Mesendoderm (in vitro differentiated cells): ENCODE results near the gene MOB2.

Source experiments
- DNase-seq: peaks from one replicate; pipeline ENCODE4 v3.0.0; 2013
- H2AK5ac ChIP-seq: 2 replicates; pipeline ENCODE4 v1.6.1; 2013; ENCODE audit warnings: low read length, inconsistent platforms
- H2BK120ac ChIP-seq: 2 replicates; pipeline ENCODE4 v1.6.1; 2013; ENCODE audit warnings: low read depth, mild to moderate bottlenecking, low read length, moderate library complexity, mixed read lengths
- H2BK15ac ChIP-seq: replicated peaks from 2 replicates; pipeline ENCODE4 v1.6.1; 2013; ENCODE audit warnings: low read depth, mild to moderate bottlenecking, moderate library complexity
- H2BK5ac ChIP-seq: 2 replicates; pipeline ENCODE4 v1.6.1; 2013; ENCODE audit warnings: low read length, inconsistent platforms
- H3K18ac ChIP-seq: 2 replicates; pipeline ENCODE4 v1.6.1; 2013; ENCODE audit warnings: mild to moderate bottlenecking, low read length, mixed read lengths
- H3K23ac ChIP-seq: one replicate; pipeline ENCODE4 v1.6.1; 2013; ENCODE audit warnings: low read length
- H3K27ac ChIP-seq: 2 replicates; pipeline ENCODE4 v1.5.1; 2013; ENCODE audit warnings: low read depth, mild to moderate bottlenecking, inconsistent platforms, low read length, moderate library complexity
- H3K27me3 ChIP-seq: 2 replicates; pipeline ENCODE4 v1.6.1; 2013; ENCODE audit warnings: low read length, control low read depth, mild to moderate bottlenecking, inconsistent platforms; ENCODE audit not compliant: insufficient read depth, poor library complexity
- H3K36me3 ChIP-seq: 2 replicates; pipeline ENCODE4 v1.6.1; 2013; ENCODE audit warnings: low read length, inconsistent platforms; ENCODE audit not compliant: control insufficient read depth, insufficient read depth
- H3K4ac ChIP-seq: one replicate; pipeline ENCODE4 v1.6.1; 2013; ENCODE audit warnings: low read depth, mild to moderate bottlenecking, low read length, moderate library complexity
- H3K4me1 ChIP-seq: 2 replicates; pipeline ENCODE4 v1.6.1; 2013; ENCODE audit warnings: low read depth, low read length, inconsistent platforms; ENCODE audit not compliant: control insufficient read depth
- H3K4me2 ChIP-seq: 2 replicates; pipeline ENCODE4 v1.6.1; 2013; ENCODE audit warnings: low read length
- H3K4me3 ChIP-seq: 2 replicates; pipeline ENCODE4 v1.5.1; 2013; ENCODE audit warnings: mild to moderate bottlenecking, low read length
- H3K56ac ChIP-seq: one replicate; pipeline ENCODE4 v1.6.1; 2013; ENCODE audit warnings: low read length
- H3K79me1 ChIP-seq: 2 replicates; pipeline ENCODE4 v1.6.1; 2013; ENCODE audit warnings: low read length, inconsistent platforms
- H3K79me2 ChIP-seq: 2 replicates; pipeline ENCODE4 v1.6.1; 2013; ENCODE audit warnings: mild to moderate bottlenecking, low read length; ENCODE audit not compliant: control insufficient read depth, insufficient read depth
- H3K9ac ChIP-seq: 2 replicates; pipeline ENCODE4 v1.6.1; 2013; ENCODE audit warnings: low read length, inconsistent platforms
- H4K5ac ChIP-seq: one replicate; pipeline ENCODE4 v1.6.1; 2013; ENCODE audit warnings: low read length
- H4K8ac ChIP-seq: one replicate; pipeline ENCODE4 v1.6.1; 2013; ENCODE audit warnings: low read depth, mild to moderate bottlenecking, control low read depth, low read length, moderate library complexity
- WGBS: extraction: QIAGEN DNeasy Blood & Tissue Kit; methylation state at CpG from one replicate; pipeline ENCODE4 v1.1.7; 2013; ENCODE audit warnings: low lambda C conversion rate, missing lambda C conversion rate; ENCODE audit not compliant: insufficient coverage; ENCODE audit errors: extremely low coverage; 5-methylcytosine and 5-hydroxymethylcytosine counted together

MOB2 gene

DNA sequence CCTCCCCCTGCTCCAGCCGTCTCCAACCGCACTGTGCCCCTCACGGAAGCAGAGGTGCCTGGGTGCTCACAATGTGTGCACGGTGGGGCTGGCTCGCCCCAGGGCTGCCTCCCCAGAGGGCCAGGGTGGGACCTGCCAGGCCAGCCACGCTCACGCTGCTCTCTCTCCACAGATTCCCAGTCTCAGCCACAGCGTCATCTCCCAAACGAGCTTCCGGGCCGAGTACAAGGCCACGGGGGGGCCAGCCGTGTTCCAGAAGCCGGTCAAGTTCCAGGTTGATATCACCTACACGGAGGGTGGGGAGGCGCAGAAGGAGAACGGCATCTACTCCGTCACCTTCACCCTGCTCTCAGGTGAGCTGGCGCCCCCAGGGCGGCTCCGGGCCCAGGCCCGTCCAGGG is 30.4 kb downstream of the MOB2 start:
- Histone ChIP-seq H2AK5ac (no peak overlapping the region), H3K4me3 (no peak overlapping the region), H3K79me1 (no peaks in the 10 kb centered on the region), H3K27ac (no peak overlapping the region), H3K56ac (no peak overlapping the region), H3K18ac (no peak overlapping the region), H3K4me2 (no peak overlapping the region), H3K27me3 (no peaks in the 10 kb centered on the region), H3K4ac (no peak overlapping the region), H2BK15ac (no peak overlapping the region), H3K4me1 (no peaks in the 10 kb centered on the region), H3K23ac (no peak overlapping the region), H3K36me3 (no peaks in the 10 kb centered on the region), H4K8ac (no peak overlapping the region), H2BK5ac (no peak overlapping the region), H3K9ac (no peak overlapping the region), H2BK120ac (no peak overlapping the region), H3K79me2 (no peaks in the 10 kb centered on the region), H4K5ac (no peak overlapping the region)
- WGBS: no CpG with 5 or more reads among the region's 22 CpGs
- DNase-seq: no peak

DNA sequence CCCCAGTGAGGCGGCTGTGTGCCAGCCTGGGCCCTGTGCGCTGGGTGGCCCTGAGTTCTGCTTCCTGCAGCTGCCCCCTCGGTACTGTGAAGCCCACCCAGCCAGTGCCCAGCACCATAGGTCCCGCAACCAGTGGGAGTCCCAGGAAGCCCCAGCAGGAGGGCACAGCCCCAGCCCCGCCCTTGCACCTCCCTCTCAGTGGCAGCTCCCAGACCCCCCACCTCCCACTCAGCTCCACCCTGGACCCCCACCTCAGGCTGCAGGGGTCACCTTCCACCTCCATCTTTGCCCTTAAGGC is 30.9 kb downstream of the MOB2 start:
- no peaks in the 10 kb centered on the region for H3K36me3 ChIP-seq
- no peak overlapping the region for H3K18ac ChIP-seq
- no peak overlapping the region for H3K4me3 ChIP-seq
- H3K23ac ChIP-seq: no peak overlapping the region
- no peak overlapping the region for H3K27ac ChIP-seq
- H3K79me1 ChIP-seq: no peaks in the 10 kb centered on the region
- no peaks in the 10 kb centered on the region for H3K27me3 ChIP-seq
- no peak overlapping the region for H3K4me2 ChIP-seq
- no CpG with 5 or more reads among the region's 5 CpGs for WGBS
- H4K8ac ChIP-seq: no peak overlapping the region
- no peak overlapping the region for H3K9ac ChIP-seq
- H4K5ac ChIP-seq: no peak overlapping the region
- H2BK120ac ChIP-seq: no peak overlapping the region
- DNase-seq: no peak
- no peak overlapping the region for H2BK5ac ChIP-seq
- H3K4ac ChIP-seq: no peak overlapping the region
- H2BK15ac ChIP-seq: no peak overlapping the region
- no peak overlapping the region for H3K56ac ChIP-seq
- no peaks in the 10 kb centered on the region for H3K4me1 ChIP-seq
- no peak overlapping the region for H2AK5ac ChIP-seq
- no peaks in the 10 kb centered on the region for H3K79me2 ChIP-seq

DNA sequence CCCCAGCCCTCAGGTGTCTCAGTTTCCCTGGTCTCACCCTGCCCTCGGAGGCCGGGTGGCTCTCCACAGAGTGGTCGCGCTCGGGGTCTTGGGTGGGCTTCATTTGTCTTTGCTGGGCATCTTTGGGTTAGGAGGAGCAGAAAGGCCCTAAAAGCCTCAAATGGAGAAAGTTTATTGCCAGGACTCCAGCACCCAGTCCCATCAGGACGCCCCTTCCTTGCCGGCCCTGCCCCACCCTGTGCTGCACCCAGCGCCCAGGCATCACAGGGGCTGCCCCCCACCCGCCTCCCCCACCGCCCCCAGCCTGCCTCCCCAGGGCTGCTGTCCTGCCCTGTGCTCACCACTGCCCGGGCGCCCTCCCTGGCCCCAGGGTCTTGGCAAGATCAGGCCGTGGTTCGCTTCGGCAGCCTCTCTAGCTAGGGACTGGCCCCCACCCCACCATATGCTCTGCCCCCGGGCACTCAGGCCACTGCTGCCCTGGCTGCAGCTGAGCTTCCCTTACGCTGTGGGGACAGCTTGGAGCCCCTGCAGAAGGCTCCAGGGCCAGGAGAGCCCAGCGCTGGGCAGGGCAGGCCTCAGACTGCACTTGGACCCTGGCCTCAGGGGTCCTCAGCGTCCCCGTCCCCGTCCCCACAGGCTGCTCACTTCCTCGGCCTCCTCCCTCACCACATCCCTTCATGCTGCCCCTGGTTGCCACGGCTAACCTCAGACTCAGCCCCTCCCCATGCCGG is 31.4 kb downstream of the MOB2 start:
- H3K4me1 ChIP-seq: no peaks in the 10 kb centered on the region
- H3K4ac ChIP-seq: no peak overlapping the region
- no peak overlapping the region for H3K18ac ChIP-seq
- H4K5ac ChIP-seq: no peak overlapping the region
- no peaks in the 10 kb centered on the region for H3K79me2 ChIP-seq
- no peaks in the 10 kb centered on the region for H3K27me3 ChIP-seq
- H3K9ac ChIP-seq: no peak overlapping the region
- no peak overlapping the region for H2BK5ac ChIP-seq
- WGBS: no CpG with 5 or more reads among the region's 24 CpGs
- H3K23ac ChIP-seq: no peak overlapping the region
- no peak for DNase-seq
- no peaks in the 10 kb centered on the region for H3K36me3 ChIP-seq
- H3K27ac ChIP-seq: no peak overlapping the region
- H2AK5ac ChIP-seq: no peak overlapping the region
- H3K4me2 ChIP-seq: no peak overlapping the region
- H2BK15ac ChIP-seq: no peak overlapping the region
- H2BK120ac ChIP-seq: no peak overlapping the region
- no peak overlapping the region for H3K4me3 ChIP-seq
- H3K56ac ChIP-seq: no peak overlapping the region
- no peaks in the 10 kb centered on the region for H3K79me1 ChIP-seq
- H4K8ac ChIP-seq: no peak overlapping the region

DNA sequence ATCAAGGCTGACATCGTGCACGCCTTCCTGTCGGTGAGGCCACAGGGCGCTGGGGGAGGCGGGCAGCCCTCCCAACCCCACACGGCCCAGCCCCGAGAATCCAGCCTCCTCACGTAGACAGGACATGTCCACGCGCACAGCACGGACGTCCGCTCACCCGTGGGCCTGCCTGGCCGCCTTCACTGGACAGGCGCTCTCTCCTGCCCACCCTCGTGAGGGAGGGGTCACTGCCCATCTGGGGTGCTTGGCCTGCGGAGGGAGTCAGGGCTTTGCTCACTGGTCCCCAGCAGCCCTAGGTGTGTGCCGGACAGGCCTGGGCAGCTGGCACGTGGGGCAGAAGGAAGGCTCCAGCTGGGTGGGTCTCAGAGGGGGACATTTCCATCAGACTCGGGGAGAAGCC is 32.0 kb downstream of the MOB2 start:
- Histone ChIP-seq H3K27ac (no peak overlapping the region), H3K9ac (no peak overlapping the region), H4K8ac (no peak overlapping the region), H2AK5ac (no peak overlapping the region), H3K4ac (no peak overlapping the region), H3K36me3 (no peaks in the 10 kb centered on the region), H3K23ac (no peak overlapping the region), H3K79me1 (no peaks in the 10 kb centered on the region), H3K4me1 (no peaks in the 10 kb centered on the region), H2BK5ac (no peak overlapping the region), H2BK15ac (no peak overlapping the region), H4K5ac (no peak overlapping the region), H3K4me2 (no peak overlapping the region), H3K18ac (no peak overlapping the region), H3K27me3 (no peaks in the 10 kb centered on the region), H3K4me3 (no peak overlapping the region), H2BK120ac (no peak overlapping the region), H3K79me2 (no peaks in the 10 kb centered on the region), H3K56ac (no peak overlapping the region)
- WGBS: no CpG with 5 or more reads among the region's 21 CpGs
- no peak for DNase-seq

DNA sequence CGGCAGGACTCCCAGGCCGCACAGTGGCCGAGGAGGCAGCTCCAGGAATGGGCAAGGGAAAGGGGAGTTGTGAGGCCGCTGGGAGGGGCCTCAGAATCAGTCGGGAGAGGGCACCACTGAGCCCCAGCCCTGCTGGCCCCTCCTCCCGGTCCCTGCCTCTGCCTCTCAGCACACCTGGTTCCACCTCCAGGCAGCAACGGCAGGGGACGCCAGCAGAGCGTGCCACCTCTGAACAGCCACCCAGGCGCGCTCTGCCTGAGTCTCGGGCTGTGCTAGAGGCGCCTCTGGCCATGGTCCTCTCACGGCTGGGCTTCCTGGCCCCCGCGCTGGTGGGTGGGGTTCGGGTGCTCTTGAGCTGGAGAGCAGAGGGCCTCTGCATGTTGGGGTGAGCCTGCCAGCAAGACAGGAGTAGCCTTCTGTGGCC is 33.0 kb downstream of the MOB2 start:
- H4K8ac ChIP-seq: no peak overlapping the region
- H3K56ac ChIP-seq: no peak overlapping the region
- no peak overlapping the region for H3K4me3 ChIP-seq
- H3K4me1 ChIP-seq: no peaks in the 10 kb centered on the region
- H2BK5ac ChIP-seq: no peak overlapping the region
- no peak overlapping the region for H2BK15ac ChIP-seq
- H3K4ac ChIP-seq: no peak overlapping the region
- H3K18ac ChIP-seq: no peak overlapping the region
- H2BK120ac ChIP-seq: no peak overlapping the region
- no peak overlapping the region for H3K27ac ChIP-seq
- H3K27me3 ChIP-seq: no peaks in the 10 kb centered on the region
- no peaks in the 10 kb centered on the region for H3K79me1 ChIP-seq
- H4K5ac ChIP-seq: no peak overlapping the region
- no CpG with 5 or more reads among the region's 17 CpGs for WGBS
- peak; percentile 61 for DNase-seq
- no peak overlapping the region for H3K4me2 ChIP-seq
- no peak overlapping the region for H3K9ac ChIP-seq
- H3K23ac ChIP-seq: no peak overlapping the region
- no peak overlapping the region for H2AK5ac ChIP-seq
- no peaks in the 10 kb centered on the region for H3K36me3 ChIP-seq
- H3K79me2 ChIP-seq: no peaks in the 10 kb centered on the region

DNA sequence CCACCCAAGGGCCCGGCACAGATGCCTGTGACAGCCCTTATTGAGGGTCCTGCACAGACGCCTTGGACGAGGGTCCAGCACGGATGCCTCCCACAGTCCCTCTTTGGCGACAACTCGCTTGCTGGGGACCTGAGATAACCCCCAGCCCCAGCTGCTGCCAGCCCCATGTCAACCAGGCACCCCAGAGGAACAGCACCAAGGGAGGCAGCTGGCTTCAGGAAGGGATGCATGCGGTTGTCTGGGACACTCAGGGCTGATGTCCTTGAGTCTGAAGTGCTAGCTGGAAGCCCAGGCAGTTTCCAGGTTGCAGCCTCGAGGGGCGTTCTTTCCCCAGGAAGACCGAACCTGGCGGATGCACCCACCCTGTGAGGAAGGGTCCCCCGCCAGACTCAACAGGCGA is 33.8 kb downstream of the MOB2 start:
- H2AK5ac ChIP-seq: no peak overlapping the region
- no peak overlapping the region for H2BK120ac ChIP-seq
- H3K9ac ChIP-seq: no peak overlapping the region
- no peak overlapping the region for H3K23ac ChIP-seq
- H3K4me2 ChIP-seq: no peak overlapping the region
- H3K4ac ChIP-seq: no peak overlapping the region
- H3K79me2 ChIP-seq: no peaks in the 10 kb centered on the region
- no peak for DNase-seq
- H3K27me3 ChIP-seq: no peaks in the 10 kb centered on the region
- H4K8ac ChIP-seq: no peak overlapping the region
- no peaks in the 10 kb centered on the region for H3K4me1 ChIP-seq
- no peak overlapping the region for H3K56ac ChIP-seq
- H2BK5ac ChIP-seq: no peak overlapping the region
- no peaks in the 10 kb centered on the region for H3K36me3 ChIP-seq
- no peak overlapping the region for H3K4me3 ChIP-seq
- no peaks in the 10 kb centered on the region for H3K79me1 ChIP-seq
- no peak overlapping the region for H2BK15ac ChIP-seq
- H4K5ac ChIP-seq: no peak overlapping the region
- no peak overlapping the region for H3K27ac ChIP-seq
- WGBS: no CpG with 5 or more reads among the region's 13 CpGs
- no peak overlapping the region for H3K18ac ChIP-seq
